Measurements from ENCODE around the gene MYO1B. TPM values are rescaled to one million over a fixed set of nuclear protein-coding genes. Genes with fewer than 3 reads are reported as not detected.

MYO1B gene
- total and polyA plus RNA-seq, 2 donors from 2014 or later: 24.5 to 64.8 TPM

DNA sequence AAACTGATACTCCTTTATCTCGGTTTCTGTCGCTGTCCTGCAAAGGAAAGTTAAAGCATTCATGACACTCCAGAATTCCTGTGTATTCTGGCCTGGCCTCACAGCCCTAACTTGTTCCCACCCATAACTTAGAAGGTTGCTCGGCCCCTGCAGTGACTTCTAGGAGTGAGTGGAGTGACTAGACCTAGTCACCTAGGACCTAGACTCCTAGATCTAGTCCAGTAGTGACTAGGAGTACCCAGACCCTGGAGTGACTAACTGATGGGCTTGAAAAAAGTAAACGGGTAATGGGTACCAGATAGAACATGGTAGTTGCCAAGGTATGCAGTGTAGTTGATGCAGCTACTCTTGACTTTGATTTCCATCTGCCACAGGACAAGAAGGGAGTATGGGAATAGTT is 181.8 kb downstream of the MYO1B start:
- Histone ChIP-seq H3K4me1 (ENCODE audit: control insufficient read depth in 2 of 3, insufficient read depth in 2 of 3, low read depth in 1 of 3, low read length in 3 of 3) (no peaks in the 10 kb centered on the region), H3K4me3 (ENCODE audit: low read length in 3 of 3) (no peak overlapping the region), H3K36me3 (ENCODE audit: control insufficient read depth in 2 of 3, insufficient read depth in 3 of 3, low read length in 3 of 3) (no peaks in the 10 kb centered on the region), H3K9ac (ENCODE audit: low read length in 3 of 3) (no peak overlapping the region), H3K27me3 (ENCODE audit: control insufficient read depth, insufficient read depth, low read length) (no peaks in the 10 kb centered on the region), H3K27ac (ENCODE audit: low read depth in 2 of 2, low read length in 2 of 2) (no peak overlapping the region), H3K9me3 (ENCODE audit: control insufficient read depth in 2 of 3, insufficient read depth in 1 of 3, low read length in 3 of 3) (no peaks in the 10 kb centered on the region)
- FAIRE-seq: no peak
- TF ChIP-seq, protein P1, sequence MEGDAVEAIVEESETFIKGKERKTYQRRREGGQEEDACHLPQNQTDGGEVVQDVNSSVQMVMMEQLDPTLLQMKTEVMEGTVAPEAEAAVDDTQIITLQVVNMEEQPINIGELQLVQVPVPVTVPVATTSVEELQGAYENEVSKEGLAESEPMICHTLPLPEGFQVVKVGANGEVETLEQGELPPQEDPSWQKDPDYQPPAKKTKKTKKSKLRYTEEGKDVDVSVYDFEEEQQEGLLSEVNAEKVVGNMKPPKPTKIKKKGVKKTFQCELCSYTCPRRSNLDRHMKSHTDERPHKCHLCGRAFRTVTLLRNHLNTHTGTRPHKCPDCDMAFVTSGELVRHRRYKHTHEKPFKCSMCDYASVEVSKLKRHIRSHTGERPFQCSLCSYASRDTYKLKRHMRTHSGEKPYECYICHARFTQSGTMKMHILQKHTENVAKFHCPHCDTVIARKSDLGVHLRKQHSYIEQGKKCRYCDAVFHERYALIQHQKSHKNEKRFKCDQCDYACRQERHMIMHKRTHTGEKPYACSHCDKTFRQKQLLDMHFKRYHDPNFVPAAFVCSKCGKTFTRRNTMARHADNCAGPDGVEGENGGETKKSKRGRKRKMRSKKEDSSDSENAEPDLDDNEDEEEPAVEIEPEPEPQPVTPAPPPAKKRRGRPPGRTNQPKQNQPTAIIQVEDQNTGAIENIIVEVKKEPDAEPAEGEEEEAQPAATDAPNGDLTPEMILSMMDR (IDR thresholded peaks at IDR 0.05; ENCODE audit: borderline replicate concordance, extremely low read depth, insufficient read depth): no peak
- no peak for DNase-seq
- intact Hi-C loops (cut with DNase I): no loop called here

DNA sequence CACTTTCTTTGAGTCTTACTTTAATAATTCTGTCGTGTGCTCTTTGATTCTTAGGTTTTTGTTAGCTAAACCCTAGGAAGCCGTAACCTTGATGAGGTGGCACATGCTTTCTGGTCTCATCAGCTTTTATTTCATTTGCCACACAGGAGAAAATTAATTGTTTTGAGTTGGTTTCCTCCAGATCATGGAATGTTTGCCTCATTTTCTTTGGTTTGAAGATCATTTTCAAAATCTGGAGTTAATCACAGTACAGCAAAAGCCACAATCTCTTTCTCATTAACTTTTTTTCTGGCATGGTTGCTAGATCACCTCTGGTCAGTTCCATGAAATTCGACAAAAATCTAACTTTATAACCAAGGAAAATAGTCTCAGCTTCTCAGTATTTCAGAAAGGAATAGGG is 182.9 kb downstream of the MYO1B start:
- Histone ChIP-seq H3K9me3 (ENCODE audit: control insufficient read depth in 2 of 3, insufficient read depth in 1 of 3, low read length in 3 of 3) (no peaks in the 10 kb centered on the region), H3K36me3 (ENCODE audit: control insufficient read depth in 2 of 3, insufficient read depth in 3 of 3, low read length in 3 of 3) (no peaks in the 10 kb centered on the region), H3K9ac (ENCODE audit: low read length in 3 of 3) (no peak overlapping the region), H3K4me1 (ENCODE audit: control insufficient read depth in 2 of 3, insufficient read depth in 2 of 3, low read depth in 1 of 3, low read length in 3 of 3) (no peaks in the 10 kb centered on the region), H3K4me3 (ENCODE audit: low read length in 3 of 3) (no peak overlapping the region), H3K27ac (ENCODE audit: low read depth in 2 of 2, low read length in 2 of 2) (no peak overlapping the region), H3K27me3 (ENCODE audit: control insufficient read depth, insufficient read depth, low read length) (no peaks in the 10 kb centered on the region)
- FAIRE-seq (no peak), DNase-seq (no peak)
- intact Hi-C loops (cut with DNase I): no loop called here
- TF ChIP-seq, protein P1 (IDR thresholded peaks at IDR 0.05; ENCODE audit: borderline replicate concordance, extremely low read depth, insufficient read depth): no peak

DNA sequence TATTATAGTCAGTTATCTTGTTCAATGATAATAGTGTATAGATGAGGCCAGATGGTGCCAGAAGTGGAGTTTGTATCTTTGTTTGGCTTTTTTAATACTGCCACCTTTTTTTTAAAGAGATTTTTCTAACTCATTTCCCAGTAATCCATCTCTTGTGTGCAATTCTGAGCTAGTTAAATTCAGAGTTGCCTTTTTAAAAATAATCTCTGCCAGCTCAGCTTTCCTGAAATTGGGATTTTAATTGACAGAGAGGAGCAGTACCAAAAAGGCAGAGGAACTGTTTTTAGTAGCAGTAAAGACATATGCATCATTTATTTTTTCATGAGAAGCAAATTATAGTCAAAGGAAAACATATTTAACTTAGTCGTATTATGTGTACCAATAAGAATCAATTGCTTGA is 185.3 kb downstream of the MYO1B start:
- DNase-seq (no peak), FAIRE-seq (no peak)
- TF ChIP-seq, protein P1 (IDR thresholded peaks at IDR 0.05; ENCODE audit: borderline replicate concordance, extremely low read depth, insufficient read depth): no peak
- Histone ChIP-seq H3K36me3 (ENCODE audit: control insufficient read depth in 2 of 3, insufficient read depth in 3 of 3, low read length in 3 of 3) (no peaks in the 10 kb centered on the region), H3K4me1 (ENCODE audit: control insufficient read depth in 2 of 3, insufficient read depth in 2 of 3, low read depth in 1 of 3, low read length in 3 of 3) (no peaks in the 10 kb centered on the region), H3K4me3 (ENCODE audit: low read length in 3 of 3) (no peak overlapping the region), H3K27ac (ENCODE audit: low read depth in 2 of 2, low read length in 2 of 2) (no peak overlapping the region), H3K9ac (ENCODE audit: low read length in 3 of 3) (no peak overlapping the region), H3K27me3 (ENCODE audit: control insufficient read depth, insufficient read depth, low read length) (no peaks in the 10 kb centered on the region), H3K9me3 (ENCODE audit: control insufficient read depth in 2 of 3, insufficient read depth in 1 of 3, low read length in 3 of 3) (no peaks in the 10 kb centered on the region)
- intact Hi-C loops (cut with DNase I): no loop called here

DNA sequence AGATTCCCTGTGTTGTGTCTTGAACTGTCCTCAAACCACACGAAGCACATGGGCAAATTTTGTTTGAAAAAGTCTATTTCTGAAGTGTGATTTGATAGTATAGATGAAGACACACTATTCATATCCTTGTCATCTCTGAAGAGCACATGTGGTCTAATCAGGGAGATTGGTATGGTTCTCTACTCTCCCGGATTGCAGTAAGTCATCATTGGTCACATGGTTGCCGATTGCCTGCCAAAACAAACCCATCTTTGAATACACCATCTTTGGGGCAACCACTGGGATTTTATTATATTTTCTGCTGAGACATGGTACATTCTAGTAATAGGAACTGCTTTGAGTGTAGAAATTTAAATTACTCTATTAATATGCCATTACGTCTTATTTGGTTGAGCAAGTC is 186.9 kb downstream of the MYO1B start:
- no peaks in the 10 kb centered on the region for H3K36me3 ChIP-seq (ENCODE audit: control insufficient read depth in 2 of 3, insufficient read depth in 3 of 3, low read length in 3 of 3)
- H3K27ac ChIP-seq (ENCODE audit: low read depth in 2 of 2, low read length in 2 of 2): no peak overlapping the region
- TF ChIP-seq, protein P1 (IDR thresholded peaks at IDR 0.05; ENCODE audit: borderline replicate concordance, extremely low read depth, insufficient read depth): no peak
- no peaks in the 10 kb centered on the region for H3K4me1 ChIP-seq (ENCODE audit: control insufficient read depth in 2 of 3, insufficient read depth in 2 of 3, low read depth in 1 of 3, low read length in 3 of 3)
- DNase-seq: no peak
- H3K27me3 ChIP-seq (ENCODE audit: control insufficient read depth, insufficient read depth, low read length): no peaks in the 10 kb centered on the region
- no peak for FAIRE-seq
- H3K9ac ChIP-seq (ENCODE audit: low read length in 3 of 3): no peak overlapping the region
- H3K9me3 ChIP-seq (ENCODE audit: control insufficient read depth in 2 of 3, insufficient read depth in 1 of 3, low read length in 3 of 3): no peaks in the 10 kb centered on the region
- H3K4me3 ChIP-seq (ENCODE audit: low read length in 3 of 3): no peak overlapping the region
- intact Hi-C loops (cut with DNase I): no loop called here
